HG03520 (cell line): Measurements from ENCODE around the gene RFX2.
"Not testable (repeated sequence)": the region's sequence is repeated elsewhere in the genome, so short reads cannot be mapped to it uniquely, and the experiment has no call there.

Source experiments
- ATAC-seq: cut with Tn5 transposase; IDR thresholded peaks from one replicate; pipeline ENCODE4 v1.9.1; 2021; ENCODE audit warnings: mild to moderate bottlenecking, moderate library complexity; ENCODE audit not compliant: unreplicated experiment

Gene RFX2

GRCh38 chr19:5974721-5975387 is 135.4 kb downstream of the RFX2 start:
- ATAC-seq: no peak

DNA sequence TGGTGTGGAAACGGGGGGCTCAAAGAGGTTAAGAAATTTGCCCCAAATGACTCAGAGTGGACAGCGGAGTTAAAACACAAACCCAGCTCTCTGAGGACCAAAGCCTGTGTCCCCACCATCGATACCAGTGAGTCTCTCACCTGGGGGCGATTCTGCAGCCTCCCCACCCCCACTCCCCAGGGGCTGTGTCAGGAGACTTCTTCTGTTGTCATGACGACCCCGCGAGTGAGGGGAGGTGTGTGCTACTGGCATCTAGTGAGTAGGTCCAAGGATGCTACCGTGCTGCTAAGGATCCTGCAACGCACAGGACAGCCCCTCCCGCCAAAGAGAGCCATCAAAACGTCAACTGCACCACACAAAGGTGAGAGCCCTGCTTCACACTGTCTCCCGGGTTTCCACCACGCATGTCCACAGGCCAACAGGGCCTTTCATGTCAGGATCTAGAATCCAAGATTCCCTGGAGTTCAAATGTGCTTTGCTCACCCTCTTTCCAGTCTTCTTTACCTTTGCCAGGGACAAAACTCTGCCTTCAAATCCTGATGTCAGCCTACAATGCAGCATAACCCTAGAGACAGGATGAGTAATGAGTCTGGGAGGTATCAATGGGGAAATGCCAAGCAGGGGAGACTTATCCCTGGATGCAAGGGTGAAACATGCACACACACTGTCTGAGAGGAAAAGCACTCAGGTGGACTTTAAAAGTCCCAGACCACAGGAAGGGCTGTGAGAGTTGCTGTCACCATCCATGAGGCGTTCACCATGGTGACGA is 136.2 kb downstream of the RFX2 start:
- ATAC-seq: no peak

DNA sequence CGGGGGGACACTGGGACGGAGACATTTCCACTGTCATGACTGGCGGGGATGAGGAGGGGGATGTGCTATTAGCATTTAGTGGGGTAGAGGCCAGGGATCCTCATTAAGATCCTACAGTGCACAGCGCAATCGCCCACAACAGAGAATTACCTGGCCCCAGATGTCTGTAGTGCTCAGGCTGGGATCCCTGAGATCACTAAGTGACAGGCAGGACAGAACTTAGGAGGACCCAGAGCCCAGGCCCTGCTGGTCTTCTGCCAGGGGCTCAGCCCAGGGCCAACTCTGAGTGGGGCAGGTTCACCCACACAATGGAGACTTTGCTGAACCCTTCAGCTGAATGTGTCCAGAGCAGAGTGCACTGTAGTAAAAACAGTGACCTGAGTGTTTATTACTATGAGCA is 136.9 kb downstream of the RFX2 start:
- no peak for ATAC-seq

- no peak for ATAC-seq
Observed at GRCh38 chr19:5972355-5972731, 138.0 kb downstream of the RFX2 start.

DNA sequence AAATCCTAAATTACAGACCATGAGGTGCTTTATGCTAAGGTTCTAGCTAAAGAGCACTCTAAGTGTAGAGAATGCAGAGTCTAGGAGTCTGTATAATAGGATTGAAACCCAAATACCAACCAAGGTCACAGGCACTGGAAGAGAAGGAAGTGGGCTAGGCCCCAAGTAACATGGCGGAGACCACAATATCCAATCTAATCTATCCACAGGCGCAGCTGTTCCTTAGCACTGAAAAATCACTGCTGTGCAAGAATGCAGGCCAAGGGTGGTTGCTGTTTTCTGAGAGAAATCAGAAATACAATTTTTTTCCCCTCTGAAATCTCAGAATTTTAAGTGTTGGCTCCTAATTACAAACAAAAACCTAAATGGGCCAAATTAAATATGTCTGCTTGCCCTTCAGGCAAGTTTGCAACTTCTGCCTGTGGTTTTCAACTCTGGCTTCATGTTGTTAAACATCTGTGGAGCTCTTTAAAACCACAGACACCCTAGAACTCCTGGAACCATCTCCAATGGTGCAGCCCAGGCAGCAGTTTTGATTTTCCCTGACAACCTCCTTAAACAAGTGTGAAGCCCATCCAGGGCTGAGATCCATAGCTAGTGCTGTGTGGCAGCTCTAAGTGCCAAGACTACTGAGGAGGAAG is 138.5 kb downstream of the RFX2 start:
- ATAC-seq: no peak

GRCh38 chr19:5969476-5969875 is 140.8 kb downstream of the RFX2 start:
- ATAC-seq: no peak

GRCh38 chr19:5968431-5969373 is 141.6 kb downstream of the RFX2 start:
- ATAC-seq: no peak

- ATAC-seq: no peak
Observed at GRCh38 chr19:5967994-5968430, 142.3 kb downstream of the RFX2 start.

GRCh38 chr19:5967571-5967970 is 142.7 kb downstream of the RFX2 start:
- ATAC-seq: no peak

DNA sequence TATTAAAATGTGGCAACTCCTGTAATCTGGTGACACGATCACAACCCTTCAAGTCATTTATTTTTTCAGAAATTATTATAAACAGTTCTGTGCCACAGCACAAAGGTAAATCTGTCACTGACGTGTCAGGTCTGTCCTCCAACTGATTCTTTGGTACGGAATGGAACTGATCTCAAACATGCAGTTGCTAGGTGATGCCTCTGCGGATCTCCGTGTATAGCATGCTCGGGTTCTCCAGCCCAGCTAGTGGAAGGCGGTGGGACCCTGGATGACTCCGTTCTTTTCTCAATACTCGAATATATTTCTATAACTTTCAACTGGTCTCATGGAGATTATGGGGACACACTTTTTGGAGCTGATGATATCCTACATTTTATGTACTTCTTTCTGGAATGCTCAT is 143.4 kb downstream of the RFX2 start:
- no peak for ATAC-seq

DNA sequence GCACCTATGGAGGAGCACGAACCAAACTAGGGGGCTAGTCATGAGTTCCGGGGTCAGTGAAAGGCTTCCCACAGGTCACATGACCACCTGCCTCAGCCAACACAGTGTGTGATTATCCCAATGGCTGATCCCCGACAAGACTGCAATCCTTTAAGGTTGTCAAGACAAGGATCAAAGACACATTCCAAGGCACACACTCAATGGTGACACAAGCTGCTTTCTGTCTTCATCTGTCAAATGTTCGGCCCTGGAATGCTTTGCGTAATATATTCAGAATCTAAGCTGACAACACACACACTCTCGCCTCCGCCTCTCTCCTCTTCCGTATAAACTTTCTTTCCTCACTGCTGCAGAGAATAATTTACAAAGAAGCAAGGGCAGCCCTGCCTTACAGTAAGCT is 144.1 kb downstream of the RFX2 start:
- ATAC-seq: no peak

- no peak for ATAC-seq
Observed at GRCh38 chr19:5964816-5965565, 145.3 kb downstream of the RFX2 start.

DNA sequence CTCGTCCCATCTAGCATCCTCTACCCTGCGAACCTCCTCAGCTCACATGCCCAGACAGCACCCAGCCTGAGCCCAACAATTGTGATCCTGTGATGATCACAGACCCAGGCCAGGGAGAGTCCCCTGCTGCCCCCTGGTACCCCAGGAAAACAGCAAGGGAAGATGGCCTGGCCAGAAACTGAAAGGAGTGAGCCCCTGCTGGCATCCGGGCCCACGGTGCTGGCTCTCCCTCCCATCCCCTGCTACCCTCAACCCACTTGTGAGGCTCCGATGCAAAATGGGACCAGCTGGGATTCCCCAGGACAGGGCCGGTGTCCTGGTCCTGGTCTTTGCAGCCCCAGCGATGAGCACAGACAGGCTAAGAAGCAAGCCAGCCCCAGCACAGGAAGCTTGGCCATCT is 146.4 kb downstream of the RFX2 start:
- no peak for ATAC-seq

- not testable (repeated sequence) for ATAC-seq
Observed at GRCh38 chr19:5963259-5963658, 147.0 kb downstream of the RFX2 start.

DNA sequence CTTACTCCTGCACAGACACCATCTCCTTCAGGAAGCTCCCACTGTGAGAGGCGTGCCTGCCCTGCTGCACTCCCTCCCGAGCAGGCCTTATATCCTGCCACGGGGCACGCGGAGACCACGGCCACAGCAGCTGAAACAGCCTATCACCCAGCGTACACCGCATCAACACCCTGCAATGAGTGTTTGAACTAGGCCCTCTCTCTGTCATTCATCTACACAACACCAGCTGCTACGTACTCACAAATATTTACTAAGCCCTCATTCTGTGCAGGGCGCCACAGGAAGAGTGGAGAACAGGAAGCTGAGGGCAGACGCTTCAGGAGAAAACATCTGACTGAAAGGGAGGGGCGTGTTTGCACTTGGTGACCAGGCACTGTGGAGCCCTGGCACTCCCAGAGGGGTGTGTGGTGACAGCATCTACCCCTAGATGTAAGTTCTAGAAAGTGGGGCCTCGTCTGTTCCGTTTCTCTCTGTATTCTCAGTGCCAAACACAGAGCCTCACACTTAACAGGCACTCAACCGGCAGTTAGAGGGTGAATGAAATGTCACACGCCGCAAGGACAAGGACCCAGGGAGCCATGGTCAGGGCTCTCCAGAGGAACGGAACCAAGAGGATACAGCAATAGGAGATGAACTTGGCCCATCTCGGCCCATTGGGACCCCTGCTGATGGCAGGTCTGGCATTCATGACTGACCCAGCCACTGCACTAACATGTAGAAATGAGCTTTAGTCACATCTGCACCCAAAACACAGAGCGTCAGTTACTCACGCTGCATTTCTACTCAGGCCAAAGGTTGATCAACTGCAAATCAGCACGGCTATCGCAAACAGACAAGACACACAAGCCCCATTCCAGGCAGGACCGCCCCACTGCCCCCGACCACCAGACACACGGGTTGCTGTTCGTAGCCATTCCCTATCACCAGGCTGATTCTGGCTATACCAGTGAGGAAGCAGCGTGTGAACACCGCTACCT is 148.0 kb downstream of the RFX2 start:
- ATAC-seq: no peak

DNA sequence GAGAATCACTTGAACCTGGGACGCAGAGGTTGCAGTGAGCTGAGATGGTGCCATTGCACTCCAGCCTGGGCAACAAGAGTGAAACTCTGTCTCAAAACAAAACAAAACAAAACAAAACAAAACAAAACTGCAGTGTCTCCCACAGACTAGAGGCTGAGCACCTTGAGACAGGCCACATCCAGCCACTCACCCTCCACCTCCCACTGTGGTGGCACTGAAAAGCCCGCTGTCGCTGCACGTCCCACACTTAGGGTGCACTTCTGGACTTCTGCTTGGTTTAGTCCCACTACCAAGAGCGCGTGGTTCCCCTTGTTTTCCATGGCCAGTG is 148.7 kb downstream of the RFX2 start:
- ATAC-seq: not testable (repeated sequence)

DNA sequence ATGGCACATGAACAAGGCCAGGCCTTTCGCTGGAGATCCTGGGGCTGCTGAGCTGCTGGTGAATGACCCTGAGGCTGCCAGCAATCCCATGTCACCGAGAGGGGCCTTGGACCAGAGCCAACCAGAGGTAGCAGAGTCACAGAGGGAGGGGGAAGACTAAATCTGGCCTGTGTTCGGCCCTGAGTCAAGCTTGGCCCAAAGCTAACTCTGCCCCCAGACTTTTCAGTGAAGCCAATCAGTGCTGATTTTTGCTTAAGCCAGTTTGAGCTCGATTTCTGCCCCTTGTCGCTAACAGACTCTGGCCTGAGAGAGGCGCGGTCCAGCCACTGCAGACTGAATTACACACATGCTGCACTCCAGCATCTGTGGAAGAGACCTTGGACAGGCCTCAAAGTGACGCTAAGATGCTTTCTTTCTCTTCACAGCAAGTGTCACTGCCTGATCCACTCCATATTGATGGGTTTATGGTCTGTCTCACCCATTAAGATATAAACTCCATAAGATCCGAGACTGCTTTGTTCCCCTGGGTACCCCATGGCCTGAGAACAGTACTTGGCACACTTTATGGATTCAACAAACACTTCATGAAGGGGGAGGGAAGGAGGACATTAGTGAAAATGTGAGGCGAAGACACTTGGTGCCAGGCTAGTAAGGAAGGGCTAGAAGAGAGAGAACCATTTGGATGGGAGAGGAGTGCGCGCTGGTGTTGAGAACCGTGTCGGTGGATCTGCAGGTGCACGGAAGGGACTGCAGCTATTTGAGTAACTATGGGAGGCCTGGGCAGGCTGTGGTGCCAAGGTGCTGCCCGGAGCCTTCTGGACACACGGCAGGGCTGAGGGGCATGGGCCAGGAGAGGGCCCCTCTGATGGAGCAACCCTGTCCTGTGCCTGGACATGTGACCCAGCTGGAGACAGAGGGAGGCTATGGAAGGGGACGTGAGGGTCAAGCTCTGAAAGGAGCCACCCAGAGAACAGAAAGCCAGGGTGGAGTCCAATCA is 150.0 kb downstream of the RFX2 start:
- no peak for ATAC-seq
